ENCODE measurements around the gene ATE1. TPM values are rescaled to one million over a fixed set of nuclear protein-coding genes. Genes with fewer than 3 reads are reported as not detected.

ATE1 gene
- total and polyA plus RNA-seq, 5 donors: 15.1 to 55.8 (median 48.3) TPM

- 94% methylated on average over 1 of the region's 1 CpG for WGBS
- intact Hi-C loops (cut with DNase I): no loop called here
- Histone ChIP-seq H3K4me3 (ENCODE audit: low read length) (no peak overlapping the region), H3K27me3 (ENCODE audit: control insufficient read depth, insufficient read depth) (no peaks in the 10 kb centered on the region), H3K9me3 (ENCODE audit: control insufficient read depth, low read length) (no peaks in the 10 kb centered on the region), H3K4me1 (ENCODE audit: control insufficient read depth, insufficient read depth, low read length) (no peaks in the 10 kb centered on the region), H3K27ac (ENCODE audit: low read length) (no peak overlapping the region)
- no peak for DNase-seq
- ATAC-seq: no peak
Measured at GRCh38 chr10:121870413-121870812, 57.4 kb downstream of the ATE1 start.

GRCh38 chr10:121865554-121865953, 62.3 kb downstream of the ATE1 start:
- intact Hi-C loops (cut with DNase I): no loop called here
- no peak overlapping the region for H3K4me3 ChIP-seq (ENCODE audit: low read length)
- DNase-seq: no peak
- WGBS: 91% methylated on average over 4 of the region's 4 CpGs
- ATAC-seq: no peak
- no peak overlapping the region for H3K27ac ChIP-seq (ENCODE audit: low read length)
- H3K27me3 ChIP-seq (ENCODE audit: control insufficient read depth, insufficient read depth): no peaks in the 10 kb centered on the region
- no peaks in the 10 kb centered on the region for H3K4me1 ChIP-seq (ENCODE audit: control insufficient read depth, insufficient read depth, low read length)
- H3K9me3 ChIP-seq (ENCODE audit: control insufficient read depth, low read length): no peaks in the 10 kb centered on the region

GRCh38 chr10:121864653-121865052, 63.2 kb downstream of the ATE1 start:
- no peaks in the 10 kb centered on the region for H3K9me3 ChIP-seq (ENCODE audit: control insufficient read depth, low read length)
- ATAC-seq (no peak), DNase-seq (no peak)
- intact Hi-C loops (cut with DNase I): no loop called here
- no peak overlapping the region for H3K27ac ChIP-seq (ENCODE audit: low read length)
- WGBS: 89% methylated on average over 3 of the region's 3 CpGs
- no peaks in the 10 kb centered on the region for H3K27me3 ChIP-seq (ENCODE audit: control insufficient read depth, insufficient read depth)
- no peaks in the 10 kb centered on the region for H3K4me1 ChIP-seq (ENCODE audit: control insufficient read depth, insufficient read depth, low read length)
- no peak overlapping the region for H3K4me3 ChIP-seq (ENCODE audit: low read length)

- intact Hi-C loops (cut with DNase I): no loop called here
- DNase-seq: no peak
- no peak overlapping the region for H3K27ac ChIP-seq (ENCODE audit: low read length)
- no peaks in the 10 kb centered on the region for H3K9me3 ChIP-seq (ENCODE audit: control insufficient read depth, low read length)
- H3K27me3 ChIP-seq (ENCODE audit: control insufficient read depth, insufficient read depth): no peaks in the 10 kb centered on the region
- H3K4me3 ChIP-seq (ENCODE audit: low read length): no peak overlapping the region
- no peak for ATAC-seq
- 96% methylated on average over 5 of the region's 5 CpGs for WGBS
- no peaks in the 10 kb centered on the region for H3K4me1 ChIP-seq (ENCODE audit: control insufficient read depth, insufficient read depth, low read length)
Measured at GRCh38 chr10:121864168-121864567, 63.7 kb downstream of the ATE1 start.

GRCh38 chr10:121862649-121863048, 65.2 kb downstream of the ATE1 start:
- no peaks in the 10 kb centered on the region for H3K4me1 ChIP-seq (ENCODE audit: control insufficient read depth, insufficient read depth, low read length)
- intact Hi-C loops (cut with DNase I): no loop called here
- no peaks in the 10 kb centered on the region for H3K27me3 ChIP-seq (ENCODE audit: control insufficient read depth, insufficient read depth)
- no peak overlapping the region for H3K4me3 ChIP-seq (ENCODE audit: low read length)
- WGBS: 98% methylated on average over 4 of the region's 4 CpGs
- no peak overlapping the region for H3K27ac ChIP-seq (ENCODE audit: low read length)
- H3K9me3 ChIP-seq (ENCODE audit: control insufficient read depth, low read length): no peaks in the 10 kb centered on the region
- no peak for DNase-seq
- ATAC-seq: no peak

GRCh38 chr10:121862042-121862441, 65.8 kb downstream of the ATE1 start:
- DNase-seq: no peak
- Histone ChIP-seq H3K9me3 (ENCODE audit: control insufficient read depth, low read length) (no peaks in the 10 kb centered on the region), H3K27ac (ENCODE audit: low read length) (no peak overlapping the region), H3K4me1 (ENCODE audit: control insufficient read depth, insufficient read depth, low read length) (no peaks in the 10 kb centered on the region), H3K4me3 (ENCODE audit: low read length) (no peak overlapping the region), H3K27me3 (ENCODE audit: control insufficient read depth, insufficient read depth) (no peaks in the 10 kb centered on the region)
- WGBS: 94% methylated on average over 7 of the region's 7 CpGs
- intact Hi-C loops (cut with DNase I): no loop called here
- ATAC-seq: no peak

- no peaks in the 10 kb centered on the region for H3K4me1 ChIP-seq (ENCODE audit: control insufficient read depth, insufficient read depth, low read length)
- no peak overlapping the region for H3K27ac ChIP-seq (ENCODE audit: low read length)
- ATAC-seq (no peak), DNase-seq (no peak)
- WGBS: 92% methylated on average over 3 of the region's 3 CpGs
- no peaks in the 10 kb centered on the region for H3K27me3 ChIP-seq (ENCODE audit: control insufficient read depth, insufficient read depth)
- H3K9me3 ChIP-seq (ENCODE audit: control insufficient read depth, low read length): no peaks in the 10 kb centered on the region
- intact Hi-C loops (cut with DNase I): no loop called here
- no peak overlapping the region for H3K4me3 ChIP-seq (ENCODE audit: low read length)
Measured at GRCh38 chr10:121860810-121861209, 67.0 kb downstream of the ATE1 start.

GRCh38 chr10:121854809-121855445, 72.9 kb downstream of the ATE1 start:
- H3K9me3 ChIP-seq (ENCODE audit: control insufficient read depth, low read length): no peaks in the 10 kb centered on the region
- no peak overlapping the region for H3K4me3 ChIP-seq (ENCODE audit: low read length)
- 90% methylated on average over 4 of the region's 4 CpGs for WGBS
- DNase-seq (no peak), ATAC-seq (no peak)
- no peaks in the 10 kb centered on the region for H3K4me1 ChIP-seq (ENCODE audit: control insufficient read depth, insufficient read depth, low read length)
- intact Hi-C loops (cut with DNase I): no loop called here
- no peak overlapping the region for H3K27ac ChIP-seq (ENCODE audit: low read length)
- H3K27me3 ChIP-seq (ENCODE audit: control insufficient read depth, insufficient read depth): no peaks in the 10 kb centered on the region

GRCh38 chr10:121853950-121854349, 73.9 kb downstream of the ATE1 start:
- no peaks in the 10 kb centered on the region for H3K4me1 ChIP-seq (ENCODE audit: control insufficient read depth, insufficient read depth, low read length)
- DNase-seq (no peak), ATAC-seq (no peak)
- intact Hi-C loops (cut with DNase I): no loop called here
- no peaks in the 10 kb centered on the region for H3K27me3 ChIP-seq (ENCODE audit: control insufficient read depth, insufficient read depth)
- no peak overlapping the region for H3K4me3 ChIP-seq (ENCODE audit: low read length)
- no peak overlapping the region for H3K27ac ChIP-seq (ENCODE audit: low read length)
- no peaks in the 10 kb centered on the region for H3K9me3 ChIP-seq (ENCODE audit: control insufficient read depth, low read length)

GRCh38 chr10:121851786-121852185, 76.0 kb downstream of the ATE1 start:
- WGBS: 75% methylated on average over 1 of the region's 1 CpG
- intact Hi-C loops (cut with DNase I): no loop called here
- ATAC-seq: no peak
- H3K27ac ChIP-seq (ENCODE audit: low read length): no peak overlapping the region
- H3K4me3 ChIP-seq (ENCODE audit: low read length): no peak overlapping the region
- no peaks in the 10 kb centered on the region for H3K27me3 ChIP-seq (ENCODE audit: control insufficient read depth, insufficient read depth)
- no peak for DNase-seq
- H3K4me1 ChIP-seq (ENCODE audit: control insufficient read depth, insufficient read depth, low read length): no peaks in the 10 kb centered on the region
- no peaks in the 10 kb centered on the region for H3K9me3 ChIP-seq (ENCODE audit: control insufficient read depth, low read length)

- intact Hi-C loops (cut with DNase I): no loop called here
- H3K4me3 ChIP-seq (ENCODE audit: low read length): no peak overlapping the region
- no peaks in the 10 kb centered on the region for H3K9me3 ChIP-seq (ENCODE audit: control insufficient read depth, low read length)
- ATAC-seq: no peak
- no peak overlapping the region for H3K27ac ChIP-seq (ENCODE audit: low read length)
- WGBS: 94% methylated on average over 8 of the region's 8 CpGs
- H3K4me1 ChIP-seq (ENCODE audit: control insufficient read depth, insufficient read depth, low read length): no peaks in the 10 kb centered on the region
- no peaks in the 10 kb centered on the region for H3K27me3 ChIP-seq (ENCODE audit: control insufficient read depth, insufficient read depth)
- no peak for DNase-seq
Measured at GRCh38 chr10:121848082-121848481, 79.7 kb downstream of the ATE1 start.

GRCh38 chr10:121846555-121846954, 81.3 kb downstream of the ATE1 start:
- H3K27ac ChIP-seq (ENCODE audit: low read length): no peak overlapping the region
- no peaks in the 10 kb centered on the region for H3K9me3 ChIP-seq (ENCODE audit: control insufficient read depth, low read length)
- DNase-seq (no peak), ATAC-seq (no peak)
- intact Hi-C loops (cut with DNase I): no loop called here
- H3K27me3 ChIP-seq (ENCODE audit: control insufficient read depth, insufficient read depth): no peaks in the 10 kb centered on the region
- no peak overlapping the region for H3K4me3 ChIP-seq (ENCODE audit: low read length)
- 95% methylated on average over 2 of the region's 2 CpGs for WGBS
- H3K4me1 ChIP-seq (ENCODE audit: control insufficient read depth, insufficient read depth, low read length): no peaks in the 10 kb centered on the region

Measured in right cardiac atrium (tissue), 5 donors.